ENCODE data around the gene BAZ2B. TPM values are rescaled to one million over a fixed set of nuclear protein-coding genes. Genes with fewer than 3 reads are reported as not detected.

The BAZ2B gene
- total and polyA plus RNA-seq, 2 experiments from 2014 or later: 51.7 to 62.9 TPM

DNA sequence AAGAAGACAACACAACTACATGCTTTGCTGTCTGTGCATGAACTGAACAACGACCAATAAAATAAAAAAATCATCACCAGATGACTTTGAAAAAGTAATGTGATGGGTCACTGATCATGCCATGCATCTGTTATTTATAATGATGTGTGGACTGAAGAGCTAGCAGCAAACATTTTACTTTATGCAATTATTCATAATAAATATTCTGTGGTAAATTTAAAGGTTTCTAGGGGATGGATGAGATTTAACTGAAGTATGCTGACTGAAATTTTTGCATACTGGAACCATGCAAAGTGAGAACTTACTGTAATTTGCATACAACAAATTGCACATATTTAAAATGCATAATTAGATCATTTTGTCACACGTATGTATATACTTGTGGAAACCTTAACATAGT, 31.3 kb upstream of the BAZ2B start (continued):
- TF ChIP-seq, protein P1, sequence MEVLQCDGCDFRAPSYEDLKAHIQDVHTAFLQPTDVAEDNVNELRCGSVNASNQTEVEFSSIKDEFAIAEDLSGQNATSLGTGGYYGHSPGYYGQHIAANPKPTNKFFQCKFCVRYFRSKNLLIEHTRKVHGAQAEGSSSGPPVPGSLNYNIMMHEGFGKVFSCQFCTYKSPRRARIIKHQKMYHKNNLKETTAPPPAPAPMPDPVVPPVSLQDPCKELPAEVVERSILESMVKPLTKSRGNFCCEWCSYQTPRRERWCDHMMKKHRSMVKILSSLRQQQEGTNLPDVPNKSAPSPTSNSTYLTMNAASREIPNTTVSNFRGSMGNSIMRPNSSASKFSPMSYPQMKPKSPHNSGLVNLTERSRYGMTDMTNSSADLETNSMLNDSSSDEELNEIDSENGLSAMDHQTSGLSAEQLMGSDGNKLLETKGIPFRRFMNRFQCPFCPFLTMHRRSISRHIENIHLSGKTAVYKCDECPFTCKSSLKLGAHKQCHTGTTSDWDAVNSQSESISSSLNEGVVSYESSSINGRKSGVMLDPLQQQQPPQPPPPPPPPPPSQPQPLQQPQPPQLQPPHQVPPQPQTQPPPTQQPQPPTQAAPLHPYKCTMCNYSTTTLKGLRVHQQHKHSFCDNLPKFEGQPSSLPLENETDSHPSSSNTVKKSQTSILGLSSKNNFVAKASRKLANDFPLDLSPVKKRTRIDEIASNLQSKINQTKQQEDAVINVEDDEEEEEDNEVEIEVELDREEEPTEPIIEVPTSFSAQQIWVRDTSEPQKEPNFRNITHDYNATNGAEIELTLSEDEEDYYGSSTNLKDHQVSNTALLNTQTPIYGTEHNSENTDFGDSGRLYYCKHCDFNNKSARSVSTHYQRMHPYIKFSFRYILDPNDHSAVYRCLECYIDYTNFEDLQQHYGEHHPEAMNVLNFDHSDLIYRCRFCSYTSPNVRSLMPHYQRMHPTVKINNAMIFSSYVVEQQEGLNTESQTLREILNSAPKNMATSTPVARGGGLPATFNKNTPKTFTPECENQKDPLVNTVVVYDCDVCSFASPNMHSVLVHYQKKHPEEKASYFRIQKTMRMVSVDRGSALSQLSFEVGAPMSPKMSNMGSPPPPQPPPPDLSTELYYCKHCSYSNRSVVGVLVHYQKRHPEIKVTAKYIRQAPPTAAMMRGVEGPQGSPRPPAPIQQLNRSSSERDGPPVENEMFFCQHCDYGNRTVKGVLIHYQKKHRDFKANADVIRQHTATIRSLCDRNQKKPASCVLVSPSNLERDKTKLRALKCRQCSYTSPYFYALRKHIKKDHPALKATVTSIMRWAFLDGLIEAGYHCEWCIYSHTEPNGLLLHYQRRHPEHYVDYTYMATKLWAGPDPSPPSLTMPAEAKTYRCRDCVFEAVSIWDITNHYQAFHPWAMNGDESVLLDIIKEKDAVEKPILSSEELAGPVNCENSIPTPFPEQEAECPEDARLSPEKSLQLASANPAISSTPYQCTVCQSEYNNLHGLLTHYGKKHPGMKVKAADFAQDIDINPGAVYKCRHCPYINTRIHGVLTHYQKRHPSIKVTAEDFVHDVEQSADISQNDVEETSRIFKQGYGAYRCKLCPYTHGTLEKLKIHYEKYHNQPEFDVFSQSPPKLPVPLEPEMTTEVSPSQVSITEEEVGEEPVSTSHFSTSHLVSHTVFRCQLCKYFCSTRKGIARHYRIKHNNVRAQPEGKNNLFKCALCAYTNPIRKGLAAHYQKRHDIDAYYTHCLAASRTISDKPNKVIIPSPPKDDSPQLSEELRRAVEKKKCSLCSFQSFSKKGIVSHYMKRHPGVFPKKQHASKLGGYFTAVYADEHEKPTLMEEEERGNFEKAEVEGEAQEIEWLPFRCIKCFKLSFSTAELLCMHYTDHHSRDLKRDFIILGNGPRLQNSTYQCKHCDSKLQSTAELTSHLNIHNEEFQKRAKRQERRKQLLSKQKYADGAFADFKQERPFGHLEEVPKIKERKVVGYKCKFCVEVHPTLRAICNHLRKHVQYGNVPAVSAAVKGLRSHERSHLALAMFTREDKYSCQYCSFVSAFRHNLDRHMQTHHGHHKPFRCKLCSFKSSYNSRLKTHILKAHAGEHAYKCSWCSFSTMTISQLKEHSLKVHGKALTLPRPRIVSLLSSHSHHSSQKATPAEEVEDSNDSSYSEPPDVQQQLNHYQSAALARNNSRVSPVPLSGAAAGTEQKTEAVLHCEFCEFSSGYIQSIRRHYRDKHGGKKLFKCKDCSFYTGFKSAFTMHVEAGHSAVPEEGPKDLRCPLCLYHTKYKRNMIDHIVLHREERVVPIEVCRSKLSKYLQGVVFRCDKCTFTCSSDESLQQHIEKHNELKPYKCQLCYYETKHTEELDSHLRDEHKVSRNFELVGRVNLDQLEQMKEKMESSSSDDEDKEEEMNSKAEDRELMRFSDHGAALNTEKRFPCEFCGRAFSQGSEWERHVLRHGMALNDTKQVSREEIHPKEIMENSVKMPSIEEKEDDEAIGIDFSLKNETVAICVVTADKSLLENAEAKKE (CRISPR knock-in tag; IDR thresholded peaks at IDR 0.05): no peak
- TF ChIP-seq ZNF114 (CRISPR knock-in tag; IDR thresholded peaks at IDR 0.05) (no peak), EZH2 (IDR thresholded peaks at IDR 0.05; ENCODE audit: low read depth, unreplicated experiment) (no peak), CREB1 (CRISPR knock-in tag; IDR thresholded peaks at IDR 0.05; ENCODE audit: low read depth) (no peak), STAT1 (IDR thresholded peaks at IDR 0.05; ENCODE audit: unreplicated experiment) (no peak), JUNB (IDR thresholded peaks at IDR 0.05; ENCODE audit: unreplicated experiment) (no peak)

DNA sequence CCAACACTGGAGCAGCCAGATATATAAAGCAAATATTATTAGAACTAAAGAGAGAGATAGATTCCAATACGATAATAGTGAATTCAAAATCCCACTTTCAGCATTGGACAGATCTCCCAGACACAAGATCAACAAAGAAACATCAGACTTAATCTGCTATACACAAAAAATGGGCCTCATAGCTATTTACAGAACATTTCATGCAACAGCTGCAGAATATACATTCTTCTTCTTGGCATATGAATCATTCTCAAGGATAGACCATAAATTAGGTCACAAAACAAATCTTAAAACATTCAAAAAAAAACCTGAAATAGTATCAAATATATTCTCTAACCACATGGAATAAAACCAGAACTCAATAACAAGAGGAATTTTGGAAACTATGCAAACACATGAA, 23.8 kb upstream of the BAZ2B start:
- Histone ChIP-seq H3F3A (replicated peaks; ENCODE audit: low read depth) (no peaks in the 10 kb centered on the region), H3K4me2 (no peak overlapping the region), H3K36me3 (ENCODE audit: insufficient read depth) (no peaks in the 10 kb centered on the region), H3K27ac (ENCODE audit: low read depth) (no peak overlapping the region), H3K79me2 (replicated peaks; ENCODE audit: insufficient read depth) (no peaks in the 10 kb centered on the region), H3K4me1 (ENCODE audit: insufficient read depth) (peaks cover 6% of the 10 kb centered on the region), H4K20me1 (replicated peaks; ENCODE audit: insufficient read depth) (no peaks in the 10 kb centered on the region), H3K9me2 (ENCODE audit: insufficient read depth) (no peaks in the 10 kb centered on the region; the same call in 1 of the 2 replicates), H3K4me3 (no peak overlapping the region), H3K27me3 (ENCODE audit: insufficient read depth) (no peaks in the 10 kb centered on the region), H2AFZ (no peak overlapping the region)
- Mint-ChIP-seq H3K9me3 (peaks cover 14% of the 10 kb centered on the region), H3K27me3 (ENCODE audit: insufficient read depth, low read depth, poor library complexity) (peaks cover 6% of the 10 kb centered on the region), H3K4me3 (no peak overlapping the region), H3K36me3 (ENCODE audit: low read depth) (peaks cover 17% of the 10 kb centered on the region; the same call in 2 of the 3 replicates), H3K27ac (no peak overlapping the region), H3K4me1 (peaks cover 6% of the 10 kb centered on the region)
- ATAC-seq (no peak), DNase-seq (ENCODE audit: low spot score) (no peak)
- TF ChIP-seq ZNF114 (CRISPR knock-in tag; IDR thresholded peaks at IDR 0.05): no peak
- no peak for TF ChIP-seq NANOG (IDR thresholded peaks at IDR 0.05; ENCODE audit: borderline replicate concordance)
- TF ChIP-seq EZH2phosphoT487 (IDR thresholded peaks at IDR 0.05; ENCODE audit: unreplicated experiment): no peak
- no peak for TF ChIP-seq POLR2AphosphoS5 (IDR thresholded peaks at IDR 0.05; ENCODE audit: low read depth)
- TF ChIP-seq CREB1 (CRISPR knock-in tag; IDR thresholded peaks at IDR 0.05; ENCODE audit: low read depth): no peak

All from GM23338 (cell line).